NT2/D1 (cell line): Measurements from ENCODE around the gene IL22RA2.
"Not testable (repeated sequence)": the region's sequence is repeated elsewhere in the genome, so short reads cannot be mapped to it uniquely, and the experiment has no call there.

ENCODE experiments used
- SUZ12 ChIP-seq: IDR thresholded peaks from 2 replicates; pipeline ENCODE4 v1.6.1; 2011; ENCODE audit not compliant: insufficient read length, insufficient read depth; ENCODE audit errors: extremely low read depth
- YY1 ChIP-seq: IDR thresholded peaks from 2 replicates; pipeline ENCODE4 v1.6.1; 2011; ENCODE audit not compliant: insufficient read length, insufficient read depth
- ZNF274 ChIP-seq: IDR thresholded peaks from 2 replicates; pipeline ENCODE4 v1.6.1; 2011; ENCODE audit warnings: mild to moderate bottlenecking, low read depth, low read length

DNA sequence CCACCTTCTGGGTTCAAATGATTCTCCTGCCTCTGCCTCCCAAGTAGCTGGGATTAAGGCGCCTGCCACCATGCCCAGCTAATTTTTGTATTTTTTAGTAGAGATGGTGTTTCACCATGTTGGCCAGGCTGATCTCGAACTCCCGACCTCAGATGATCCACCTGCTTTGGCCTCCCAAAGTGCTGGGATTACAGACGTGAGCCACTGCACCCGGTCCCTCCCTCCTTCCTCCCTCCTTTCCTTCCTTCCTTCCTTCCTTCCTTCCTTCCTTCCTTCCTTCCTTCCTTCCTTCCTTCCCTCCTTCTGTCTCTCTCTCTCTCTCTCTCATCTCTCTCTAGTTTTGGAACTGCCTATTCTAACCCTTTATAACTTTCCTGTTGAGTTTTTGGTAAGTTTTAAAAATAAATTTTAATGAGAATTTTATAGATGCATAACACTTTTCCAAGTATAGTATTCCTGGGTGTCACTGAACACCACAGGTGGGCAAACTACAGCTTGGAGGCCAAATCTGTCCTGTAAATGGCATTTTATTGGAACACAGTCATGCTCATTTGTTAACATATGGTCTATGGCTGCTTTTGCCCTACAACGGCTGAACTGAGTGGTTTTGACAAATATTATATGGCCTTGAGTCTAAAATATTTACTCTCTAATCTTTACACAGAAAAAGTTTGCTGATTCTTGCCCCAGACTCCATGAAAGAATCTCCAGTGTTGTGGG is 66.2 kb downstream of the IL22RA2 start:
- TF ChIP-seq YY1, SUZ12, ZNF274: not testable (repeated sequence)
